WTC11 (cell line): Measurements from ENCODE around the gene MTF1. TPM values are rescaled to one million over a fixed set of nuclear protein-coding genes. Genes with fewer than 3 reads are reported as not detected.

Source experiments
- ATAC-seq: fragments of 200-7000 bp; cut with Tn5 transposase; 2 replicates; pipeline ENCODE4 v1.10.0; 2021; ENCODE audit warnings: mild to moderate bottlenecking, moderate library complexity
- CTCF ChIA-PET: fragments of 300-600 bp; sonication (Branson Sonifier 250); formaldehyde crosslinking; loops from one replicate; lab custom pipeline; 2021; ENCODE audit warnings: antibody characterized with exemption; lab: Charles Lee
- POLR2A ChIA-PET: fragments of 350-600 bp; sonication (Branson Sonifier 250); formaldehyde crosslinking; loops from one replicate; lab custom pipeline; 2021; ENCODE audit warnings: antibody characterized with exemption; lab: Charles Lee
- DNase-seq: peaks from one replicate; pipeline ENCODE4 v3.0.0; 2021; ENCODE audit warnings: low spot score
- H3K27ac Mint-ChIP-seq: 2 replicates; pipeline ENCODE4 v1.8.0; 2021; ENCODE audit warnings: mixed read lengths
- H3K27me3 Mint-ChIP-seq: 2 replicates; pipeline ENCODE4 v1.8.0; 2021; ENCODE audit warnings: low read depth, mild to moderate bottlenecking, moderate library complexity, mixed read lengths
- H3K36me3 Mint-ChIP-seq: 2 replicates; pipeline ENCODE4 v1.8.0; 2021; ENCODE audit warnings: mixed read lengths
- H3K4me1 Mint-ChIP-seq: 2 replicates; pipeline ENCODE4 v1.8.0; 2022; ENCODE audit warnings: mixed read lengths
- H3K4me3 Mint-ChIP-seq: 2 replicates; pipeline ENCODE4 v1.8.0; 2021; ENCODE audit warnings: mild to moderate bottlenecking, moderate library complexity, mixed read lengths
- H3K9me3 Mint-ChIP-seq: 2 replicates; pipeline ENCODE4 v1.8.0; 2021; ENCODE audit warnings: mixed read lengths
- AFF4 ChIP-seq: sonication (generic); formaldehyde crosslinking; IDR thresholded peaks from 2 replicates; pipeline ENCODE4 v1.8.1; 2023; ENCODE audit warnings: mild to moderate bottlenecking, missing genetic modification reagents, borderline replicate concordance
- ATF1 ChIP-seq: sonication (generic); formaldehyde crosslinking; IDR thresholded peaks from 2 replicates; pipeline ENCODE4 v1.8.1; 2023; ENCODE audit warnings: mild to moderate bottlenecking, moderate library complexity, missing genetic modification reagents
- ATF2 ChIP-seq: sonication (generic); formaldehyde crosslinking; IDR thresholded peaks from 2 replicates; pipeline ENCODE4 v1.8.1; 2022; ENCODE audit warnings: low read depth, missing genetic modification reagents, borderline replicate concordance
- CREB1 ChIP-seq: sonication (generic); formaldehyde crosslinking; IDR thresholded peaks from 2 replicates; pipeline ENCODE4 v1.8.0; 2023; ENCODE audit warnings: mild to moderate bottlenecking, missing genetic modification reagents
- GRHL2 ChIP-seq: fragments of 250-450 bp; sonication (Bioruptor Pico); IDR thresholded peaks from 2 replicates; pipeline ENCODE4 v1.8.0; 2022; ENCODE audit warnings: mild to moderate bottlenecking, moderate library complexity; ENCODE audit not compliant: insufficient replicate concordance, severe bottlenecking
- MAX ChIP-seq: sonication (generic); formaldehyde crosslinking; IDR thresholded peaks from 2 replicates; pipeline ENCODE4 v1.8.0; 2022; ENCODE audit warnings: mild to moderate bottlenecking, missing genetic modification reagents
- MXD4 ChIP-seq: fragments of 250-450 bp; sonication (Bioruptor Pico); IDR thresholded peaks from 2 replicates; pipeline ENCODE4 v1.8.0; 2021; ENCODE audit warnings: mild to moderate bottlenecking, moderate library complexity, borderline replicate concordance
- NFE2L1 ChIP-seq: sonication (generic); formaldehyde crosslinking; IDR thresholded peaks from 2 replicates; pipeline ENCODE4 v1.8.1; 2023; ENCODE audit warnings: missing genetic modification reagents
- NFYB ChIP-seq: sonication (generic); formaldehyde crosslinking; conservative IDR thresholded peaks from 2 replicates; pipeline ENCODE4 v1.8.0; 2022; ENCODE audit warnings: low read depth, missing genetic modification reagents
- PRDM15 ChIP-seq: sonication (generic); formaldehyde crosslinking; IDR thresholded peaks from 2 replicates; pipeline ENCODE4 v1.8.0; 2022; ENCODE audit warnings: missing genetic modification reagents
- SMAD3 ChIP-seq: sonication (generic); formaldehyde crosslinking; IDR thresholded peaks from 2 replicates; pipeline ENCODE4 v1.8.0; 2022; ENCODE audit warnings: missing genetic modification reagents, mild to moderate bottlenecking, borderline replicate concordance
- SP1 ChIP-seq: sonication (generic); formaldehyde crosslinking; conservative IDR thresholded peaks from 2 replicates; pipeline ENCODE4 v1.8.1; 2022; ENCODE audit warnings: missing genetic modification reagents
- TEAD1 ChIP-seq: sonication (generic); formaldehyde crosslinking; IDR thresholded peaks from 2 replicates; pipeline ENCODE4 v1.8.0; 2022; ENCODE audit warnings: mild to moderate bottlenecking, missing genetic modification reagents
- USF1 ChIP-seq: sonication (generic); formaldehyde crosslinking; IDR thresholded peaks from 2 replicates; pipeline ENCODE4 v1.8.0; 2022; ENCODE audit warnings: mild to moderate bottlenecking, missing genetic modification reagents
- USF2 ChIP-seq: sonication (generic); formaldehyde crosslinking; IDR thresholded peaks from 2 replicates; pipeline ENCODE4 v1.8.1; 2023; ENCODE audit warnings: mild to moderate bottlenecking, missing genetic modification reagents, moderate library complexity
- ZNF232 ChIP-seq: sonication (generic); formaldehyde crosslinking; IDR thresholded peaks from 2 replicates; pipeline ENCODE4 v1.8.0; 2022; ENCODE audit warnings: mild to moderate bottlenecking, missing genetic modification reagents
- ZNF425 ChIP-seq: fragments of 250-450 bp; sonication (Bioruptor Pico); conservative IDR thresholded peaks from 2 replicates; pipeline ENCODE4 v1.9.0; 2021; ENCODE audit warnings: mild to moderate bottlenecking
- total RNA-seq: library from RNA; stranded (reverse); gene quantifications from 3 replicates; pipeline ENCODE4 v1.2.3, GENCODE V29; 2021

Gene MTF1
- total RNA-seq, 1 experiment from 2014 or later: 12.2 TPM

GRCh38 chr1:37879865-37880264 lies 20.5 kb upstream of the MTF1 start:
- ChIA-PET CTCF (interaction anchor here (1.8 kb wide), 1 partner anchor 20 kb away, joined by 5 read pairs; the partner anchor contains the start of gene MTF1), POLR2A (no interaction called here)
- H3K27ac Mint-ChIP-seq: no peak overlapping the region
- peaks cover 39% of the 10 kb centered on the region for H3K36me3 Mint-ChIP-seq
- no peak for ATAC-seq
- H3K27me3 Mint-ChIP-seq: no peaks in the 10 kb centered on the region
- no peak overlapping the region for H3K4me3 Mint-ChIP-seq
- no peaks in the 10 kb centered on the region for H3K4me1 Mint-ChIP-seq
- no peak for TF ChIP-seq SP1 (CRISPR knock-in tag)
- no peak for TF ChIP-seq CREB1
- TF ChIP-seq ZNF425 (CRISPR knock-in tag): no peak
- no peak for DNase-seq
- H3K9me3 Mint-ChIP-seq: no peaks in the 10 kb centered on the region

- H3K9me3 Mint-ChIP-seq: no peaks in the 10 kb centered on the region
- H3K27ac Mint-ChIP-seq: no peak overlapping the region
- no peaks in the 10 kb centered on the region for H3K4me1 Mint-ChIP-seq
- DNase-seq (no peak), ATAC-seq (no peak)
- POLR2A ChIA-PET: no interaction called here
- no peak overlapping the region for H3K4me3 Mint-ChIP-seq
- H3K36me3 Mint-ChIP-seq: peaks cover 50% of the 10 kb centered on the region
- H3K27me3 Mint-ChIP-seq: no peaks in the 10 kb centered on the region
- CTCF ChIA-PET: interaction anchor here (1.0 kb wide), 1 partner anchor 16 kb away, joined by 3 read pairs; no protein-coding TSS in a partner anchor
- TF ChIP-seq USF1 (CRISPR knock-in tag) (no peak), PRDM15 (no peak), SMAD3 (CRISPR knock-in tag) (no peak), GRHL2 (CRISPR knock-in tag) (no peak), ATF2 (no peak), TEAD1 (CRISPR knock-in tag) (no peak), MXD4 (CRISPR knock-in tag) (no peak), NFE2L1 (CRISPR knock-in tag) (no peak), USF2 (CRISPR knock-in tag) (no peak), AFF4 (CRISPR knock-in tag) (no peak), ZNF232 (CRISPR knock-in tag) (no peak), ATF1 (CRISPR knock-in tag) (no peak), MAX (no peak), NFYB (CRISPR knock-in tag) (no peak)
These were observed 18.7 kb upstream of the MTF1 start for GRCh38 chr1:37878071-37878470.
